Ishikawa (cell line): Measurements from ENCODE around the gene NRG2.

Experiments
- CEBPB ChIP-seq: IDR thresholded peaks from 2 replicates; pipeline ENCODE4 v1.6.1; 2012
- CREB1 ChIP-seq: IDR thresholded peaks from 2 replicates; pipeline ENCODE4 v1.6.1; 2012; ENCODE audit warnings: low read depth
- EGR1 ChIP-seq: IDR thresholded peaks from 2 replicates; pipeline ENCODE4 v1.6.1; 2012
- EP300 ChIP-seq: IDR thresholded peaks from 2 replicates; pipeline ENCODE4 v1.6.1; 2012; ENCODE audit warnings: borderline replicate concordance
- FOXM1 ChIP-seq: IDR thresholded peaks from 2 replicates; pipeline ENCODE4 v1.6.1; 2012; ENCODE audit warnings: low read depth, borderline replicate concordance
- NFIC ChIP-seq: IDR thresholded peaks from 2 replicates; pipeline ENCODE4 v1.6.1; 2012
- RAD21 ChIP-seq: IDR thresholded peaks from 2 replicates; pipeline ENCODE4 v1.6.1; 2012; ENCODE audit warnings: low read depth
- TAF1 ChIP-seq: IDR thresholded peaks from 2 replicates; pipeline ENCODE4 v1.6.1; 2012; ENCODE audit warnings: low read depth, mild to moderate bottlenecking
- TCF12 ChIP-seq: IDR thresholded peaks from 2 replicates; pipeline ENCODE4 v1.6.1; 2012; ENCODE audit warnings: low read depth
- TEAD4 ChIP-seq: IDR thresholded peaks from 2 replicates; pipeline ENCODE4 v1.6.1; 2012
- USF1 ChIP-seq: IDR thresholded peaks from 2 replicates; pipeline ENCODE4 v1.6.1; 2012
- YY1 ChIP-seq: IDR thresholded peaks from 2 replicates; pipeline ENCODE4 v1.6.1; 2012; ENCODE audit warnings: low read depth
- ZBTB7A ChIP-seq: IDR thresholded peaks from 2 replicates; pipeline ENCODE4 v1.6.1; 2012; ENCODE audit warnings: low read depth
- TF ChIP-seq, protein P1 (sequence below): IDR thresholded peaks from 2 replicates; pipeline ENCODE4 v1.6.1; 2012; ENCODE audit warnings: low read depth, mild to moderate bottlenecking
- TF ChIP-seq, protein P2 (sequence below): IDR thresholded peaks from 2 replicates; pipeline ENCODE4 v1.6.1; 2012

Gene NRG2

DNA sequence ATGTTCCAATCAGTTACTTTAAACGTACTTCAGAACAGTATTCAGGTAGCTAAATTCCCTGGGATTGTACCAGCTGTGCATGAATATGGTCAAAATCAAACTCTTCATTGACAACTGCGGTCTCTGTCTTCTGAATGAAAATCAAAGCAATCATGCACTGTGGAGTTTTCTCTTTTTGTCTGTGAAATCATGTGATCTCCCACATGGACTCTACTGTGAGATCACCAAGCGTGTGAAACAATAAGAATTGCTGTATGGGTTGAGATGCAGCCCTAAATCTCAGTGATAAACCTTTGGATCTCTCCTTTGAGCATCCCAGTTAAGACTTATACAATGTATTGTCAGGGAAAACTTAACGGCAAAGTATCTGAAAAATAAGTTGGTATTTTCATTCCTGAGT, 6.1 kb downstream of the NRG2 start:
- TF ChIP-seq ZBTB7A = no peak
- TF ChIP-seq CEBPB = no peak
- no peak for TF ChIP-seq NFIC
- no peak for TF ChIP-seq TEAD4
- TF ChIP-seq TAF1 = no peak
- TF ChIP-seq FOXM1 = no peak
- no peak for TF ChIP-seq CREB1
- TF ChIP-seq USF1 = no peak
- no peak for TF ChIP-seq EGR1
- no peak for TF ChIP-seq YY1
- TF ChIP-seq TCF12 = no peak
- TF ChIP-seq, protein P1, sequence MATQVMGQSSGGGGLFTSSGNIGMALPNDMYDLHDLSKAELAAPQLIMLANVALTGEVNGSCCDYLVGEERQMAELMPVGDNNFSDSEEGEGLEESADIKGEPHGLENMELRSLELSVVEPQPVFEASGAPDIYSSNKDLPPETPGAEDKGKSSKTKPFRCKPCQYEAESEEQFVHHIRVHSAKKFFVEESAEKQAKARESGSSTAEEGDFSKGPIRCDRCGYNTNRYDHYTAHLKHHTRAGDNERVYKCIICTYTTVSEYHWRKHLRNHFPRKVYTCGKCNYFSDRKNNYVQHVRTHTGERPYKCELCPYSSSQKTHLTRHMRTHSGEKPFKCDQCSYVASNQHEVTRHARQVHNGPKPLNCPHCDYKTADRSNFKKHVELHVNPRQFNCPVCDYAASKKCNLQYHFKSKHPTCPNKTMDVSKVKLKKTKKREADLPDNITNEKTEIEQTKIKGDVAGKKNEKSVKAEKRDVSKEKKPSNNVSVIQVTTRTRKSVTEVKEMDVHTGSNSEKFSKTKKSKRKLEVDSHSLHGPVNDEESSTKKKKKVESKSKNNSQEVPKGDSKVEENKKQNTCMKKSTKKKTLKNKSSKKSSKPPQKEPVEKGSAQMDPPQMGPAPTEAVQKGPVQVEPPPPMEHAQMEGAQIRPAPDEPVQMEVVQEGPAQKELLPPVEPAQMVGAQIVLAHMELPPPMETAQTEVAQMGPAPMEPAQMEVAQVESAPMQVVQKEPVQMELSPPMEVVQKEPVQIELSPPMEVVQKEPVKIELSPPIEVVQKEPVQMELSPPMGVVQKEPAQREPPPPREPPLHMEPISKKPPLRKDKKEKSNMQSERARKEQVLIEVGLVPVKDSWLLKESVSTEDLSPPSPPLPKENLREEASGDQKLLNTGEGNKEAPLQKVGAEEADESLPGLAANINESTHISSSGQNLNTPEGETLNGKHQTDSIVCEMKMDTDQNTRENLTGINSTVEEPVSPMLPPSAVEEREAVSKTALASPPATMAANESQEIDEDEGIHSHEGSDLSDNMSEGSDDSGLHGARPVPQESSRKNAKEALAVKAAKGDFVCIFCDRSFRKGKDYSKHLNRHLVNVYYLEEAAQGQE = no peak
- TF ChIP-seq EP300 = no peak
- TF ChIP-seq, protein P2, sequence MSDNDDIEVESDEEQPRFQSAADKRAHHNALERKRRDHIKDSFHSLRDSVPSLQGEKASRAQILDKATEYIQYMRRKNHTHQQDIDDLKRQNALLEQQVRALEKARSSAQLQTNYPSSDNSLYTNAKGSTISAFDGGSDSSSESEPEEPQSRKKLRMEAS = no peak
- TF ChIP-seq RAD21 = no peak

DNA sequence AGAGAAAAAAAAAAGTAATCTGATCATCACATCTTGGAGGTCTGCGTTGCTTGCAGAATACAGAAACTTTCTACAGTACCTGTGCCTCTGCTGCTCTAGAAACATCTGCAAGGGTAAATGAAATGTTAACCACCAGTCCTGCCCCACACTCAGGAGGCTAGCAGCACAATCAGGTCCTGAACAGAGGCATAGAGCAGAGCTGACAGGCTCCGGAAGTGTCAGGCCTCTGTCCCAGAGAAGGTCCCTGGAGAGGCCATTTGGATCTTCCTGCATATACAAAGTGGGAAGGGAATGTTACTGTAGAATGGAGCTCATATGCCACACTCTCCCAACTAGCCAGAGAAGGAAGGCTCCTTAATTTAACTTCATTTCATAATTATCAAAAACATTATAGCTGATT, 7.2 kb downstream of the NRG2 start:
- TF ChIP-seq CREB1 (no peak), RAD21 (no peak), TEAD4 (no peak), TAF1 (no peak), FOXM1 (no peak), CEBPB (no peak), TCF12 (no peak), ZBTB7A (no peak), EGR1 (no peak), YY1 (no peak)
- TF ChIP-seq, protein P1 = no peak
- TF ChIP-seq, protein P2 = no peak

DNA sequence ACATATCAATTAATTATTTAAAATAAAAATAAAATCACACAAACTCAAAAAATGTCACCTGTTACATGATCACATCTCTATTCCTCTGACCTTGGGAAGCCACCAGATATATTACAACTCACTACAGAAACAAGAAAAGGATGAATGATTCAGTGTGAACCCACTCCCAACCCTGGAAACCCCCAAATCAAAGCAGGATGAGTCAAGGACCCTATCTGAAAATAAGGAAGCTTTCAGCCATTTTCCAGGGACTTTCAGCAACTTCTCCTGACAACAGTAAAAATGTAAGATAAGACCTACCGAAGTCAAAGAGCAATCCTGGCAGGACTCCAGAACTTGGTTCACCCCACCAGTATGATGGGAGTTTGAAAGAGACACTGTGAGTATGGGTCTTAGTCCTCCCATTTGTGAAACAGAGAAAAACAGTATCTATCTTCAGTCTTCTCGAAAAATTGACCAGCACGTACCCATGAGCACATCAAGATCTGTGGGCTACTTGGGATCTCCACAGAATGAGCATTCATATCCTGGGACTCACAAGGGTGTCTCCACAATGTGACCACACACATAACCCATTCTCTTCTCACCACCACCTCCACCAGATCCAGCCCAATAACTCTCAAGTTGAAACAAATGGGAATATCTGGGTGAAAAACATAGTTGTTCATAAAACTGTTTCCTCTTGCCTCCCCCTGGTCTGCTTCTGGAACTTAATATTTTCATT, 9.9 kb downstream of the NRG2 start:
- no peak for TF ChIP-seq NFIC
- TF ChIP-seq ZBTB7A = no peak
- TF ChIP-seq TAF1 = no peak
- TF ChIP-seq FOXM1 = no peak
- TF ChIP-seq, protein P2 = no peak
- TF ChIP-seq USF1 = no peak
- TF ChIP-seq YY1 = no peak
- no peak for TF ChIP-seq EGR1
- TF ChIP-seq TCF12 = no peak
- TF ChIP-seq EP300 = no peak
- no peak for TF ChIP-seq TEAD4
- TF ChIP-seq CREB1 = no peak
- TF ChIP-seq CEBPB = no peak
- no peak for TF ChIP-seq RAD21
- TF ChIP-seq, protein P1 = no peak

DNA sequence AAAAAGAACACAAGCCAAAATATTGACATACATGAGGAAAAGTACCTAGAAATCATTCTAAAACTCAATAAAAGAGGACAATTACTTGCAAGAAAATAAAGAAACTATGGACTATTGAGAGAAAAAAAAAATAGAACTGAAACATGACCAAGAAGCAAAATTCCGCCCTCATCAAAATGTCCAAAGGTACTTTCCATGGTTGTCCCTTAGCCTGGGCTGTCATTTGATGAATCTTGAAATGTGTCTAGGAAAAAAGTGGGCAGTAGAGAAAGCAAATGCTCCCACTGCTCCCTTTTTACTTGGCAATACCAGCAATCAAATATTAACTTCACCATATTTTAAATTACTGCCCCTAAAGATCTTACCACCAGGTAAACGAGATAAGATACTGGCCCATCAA, 10.8 kb downstream of the NRG2 start:
- no peak for TF ChIP-seq CEBPB
- TF ChIP-seq ZBTB7A = no peak
- no peak for TF ChIP-seq TEAD4
- TF ChIP-seq CREB1 = no peak
- no peak for TF ChIP-seq YY1
- TF ChIP-seq USF1 = no peak
- no peak for TF ChIP-seq TAF1
- TF ChIP-seq EGR1 = no peak
- TF ChIP-seq EP300 = no peak
- TF ChIP-seq FOXM1 = no peak
- TF ChIP-seq NFIC = no peak
- TF ChIP-seq, protein P1 = no peak
- no peak for TF ChIP-seq TCF12
